SK-N-SH (cell line): Measurements from ENCODE around the gene CETP. TPM values are rescaled to one million over a fixed set of nuclear protein-coding genes. Genes with fewer than 3 reads are reported as not detected.

Source experiments
- CTCF ChIA-PET: fragments of 300-600, 350-600 bp; formaldehyde crosslinking; extraction: SDS; loops from one replicate; lab custom pipeline; 2021; lab: Yijun Ruan, JAX
- POLR2A ChIA-PET: fragments of 350-600 bp; sonication (Branson Sonifier 250); formaldehyde crosslinking; extraction: SDS; loops from one replicate; lab custom pipeline; 2020; ENCODE audit warnings: antibody characterized with exemption, inconsistent platforms; lab: Yijun Ruan, JAX
- DNase-seq: peaks from one replicate; pipeline ENCODE4 v3.0.0; 2012
- H2AFZ ChIP-seq: fragments of 200-600 bp; sonication (generic); 2 replicates; pipeline ENCODE4 v1.8.1; 2016; ENCODE audit warnings: antibody characterized with exemption, mild to moderate bottlenecking, low read depth
- H3F3A ChIP-seq: fragments of 200-600 bp; sonication (generic); replicated peaks from 2 replicates; pipeline ENCODE3; 2016; ENCODE audit warnings: antibody characterized with exemption, mild to moderate bottlenecking; ENCODE audit not compliant: insufficient read depth
- H3K27ac ChIP-seq, 2 experiments: fragments of 200-500 bp in 1 of 2; fragments of 200-600 bp in 1 of 2; sonication (Bioruptor generic) in 1 of 2; sonication (generic), shearing (Covaris generic) in 1 of 2; 2 replicates each; pipeline versions ENCODE4 v1.5.1 to v1.6.1; 2014 to 2016; ENCODE audit warnings: low read depth in 2 of 2, inconsistent platforms in 1 of 2, low read length in 1 of 2, mild to moderate bottlenecking in 1 of 2, mixed read lengths in 1 of 2
- H3K27me3 ChIP-seq: fragments of 200-600 bp; sonication (generic), shearing (Covaris generic); 2 replicates; pipeline ENCODE4 v1.6.1; 2016; ENCODE audit warnings: mixed run types; ENCODE audit not compliant: insufficient read depth
- H3K36me3 ChIP-seq, 2 experiments: fragments of 200-500 bp in 1 of 2; fragments of 200-600 bp in 1 of 2; sonication (Bioruptor generic) in 1 of 2; sonication (generic) in 1 of 2; replicated peaks in 1 of 2; 2 replicates each; pipeline versions ENCODE3 to v1.5.1; 2014 to 2016; ENCODE audit warnings: low read length in 1 of 2, mild to moderate bottlenecking in 1 of 2; ENCODE audit not compliant: insufficient read depth in 2 of 2, control insufficient read depth in 1 of 2
- H3K4me1 ChIP-seq, 2 experiments: fragments of 200-500 bp in 1 of 2; fragments of 200-600 bp in 1 of 2; sonication (Bioruptor generic) in 1 of 2; sonication (generic), shearing (Covaris generic) in 1 of 2; 2 replicates each; pipeline versions ENCODE4 v1.5.1 to v1.6.1; 2014 to 2016; ENCODE audit warnings: low read depth in 1 of 2, low read length in 1 of 2, mixed run types in 1 of 2; ENCODE audit not compliant: insufficient read depth in 2 of 2, control insufficient read depth in 1 of 2
- H3K4me2 ChIP-seq: fragments of 200-600 bp; sonication (generic), shearing (Covaris generic); 2 replicates; pipeline ENCODE4 v1.6.1; 2017; ENCODE audit warnings: mixed run types
- H3K4me3 ChIP-seq, 2 experiments: fragments of 200-500 bp in 1 of 2; fragments of 200-600 bp in 1 of 2; sonication (Bioruptor generic) in 1 of 2; sonication (generic), shearing (Covaris generic) in 1 of 2; 2 replicates each; pipeline versions ENCODE4 v1.5.1 to v1.8.1; 2014 to 2016; ENCODE audit warnings: low read depth in 2 of 2, inconsistent platforms in 1 of 2, low read length in 1 of 2, mild to moderate bottlenecking in 1 of 2, mixed read lengths in 1 of 2, moderate library complexity in 1 of 2
- H3K79me2 ChIP-seq: fragments of 200-600 bp; sonication (generic); 2 replicates; pipeline ENCODE4 v1.8.1; 2017; ENCODE audit warnings: mild to moderate bottlenecking; ENCODE audit not compliant: insufficient read depth
- H3K9ac ChIP-seq: fragments of 200-600 bp; sonication (generic); 2 replicates; pipeline ENCODE4 v1.6.1; 2017; ENCODE audit warnings: mixed run types
- H3K9me2 ChIP-seq: fragments of 200-600 bp; sonication (generic); 2 replicates; pipeline ENCODE4 v1.6.1; 2017; ENCODE audit warnings: mixed run types
- H3K9me3 ChIP-seq: fragments of 200-600 bp; sonication (generic); 2 replicates; pipeline ENCODE4 v1.6.1; 2017; ENCODE audit warnings: mixed run types, mild to moderate bottlenecking, moderate library complexity
- H4K20me1 ChIP-seq: fragments of 200-600 bp; sonication (generic); 2 replicates; pipeline ENCODE4 v1.6.1; 2017; ENCODE audit warnings: mild to moderate bottlenecking, mixed run types; ENCODE audit not compliant: insufficient read depth
- ELF1 ChIP-seq: IDR thresholded peaks from 2 replicates; pipeline ENCODE4 v1.4.0; 2012
- FOXJ3 ChIP-seq: sonication (generic); formaldehyde crosslinking; IDR thresholded peaks from 2 replicates; pipeline ENCODE4 v1.5.1; 2020; ENCODE audit warnings: mild to moderate bottlenecking, missing genetic modification reagents
- FOXM1 ChIP-seq: IDR thresholded peaks from 2 replicates; pipeline ENCODE4 v1.4.0; 2012; ENCODE audit warnings: low read depth, mild to moderate bottlenecking
- GATA2 ChIP-seq: sonication (generic); formaldehyde crosslinking; IDR thresholded peaks from 2 replicates; pipeline ENCODE4 v1.5.0; 2020; ENCODE audit warnings: mild to moderate bottlenecking, missing genetic modification reagents
- IRF3 ChIP-seq: fragments of 150-350 bp; IDR thresholded peaks from 2 replicates; pipeline ENCODE4 v1.6.1; 2016; ENCODE audit warnings: mild to moderate bottlenecking, low read depth, low read length
- JUND ChIP-seq: IDR thresholded peaks from 2 replicates; pipeline ENCODE4 v1.4.0; 2012
- MEF2A ChIP-seq: IDR thresholded peaks from 2 replicates; pipeline ENCODE4 v1.4.0; 2012; ENCODE audit warnings: low read depth, borderline replicate concordance
- MXI1 ChIP-seq: IDR thresholded peaks from 2 replicates; pipeline ENCODE4 v1.6.1; 2012; ENCODE audit warnings: mild to moderate bottlenecking, low read depth, low read length, improper control_type of control experiment
- NFIC ChIP-seq: IDR thresholded peaks from 2 replicates; pipeline ENCODE4 v1.4.0; 2012; ENCODE audit warnings: borderline replicate concordance
- PBX3 ChIP-seq: IDR thresholded peaks from 2 replicates; pipeline ENCODE4; 2012
- POLR2AphosphoS5 ChIP-seq: IDR thresholded peaks from 2 replicates; pipeline ENCODE4 v1.6.1; 2012; ENCODE audit warnings: low read depth, low read length
- RAD21 ChIP-seq: IDR thresholded peaks from 2 replicates; pipeline ENCODE4 v1.6.1; 2012; ENCODE audit warnings: mild to moderate bottlenecking, low read length
- RCOR1 ChIP-seq: fragments of 150-350 bp; IDR thresholded peaks from 2 replicates; pipeline ENCODE4 v1.6.1; 2017; ENCODE audit warnings: antibody characterized with exemption, low read length
- RXRA ChIP-seq: IDR thresholded peaks from 2 replicates; pipeline ENCODE4 v1.4.0; 2012; ENCODE audit warnings: low read depth, mild to moderate bottlenecking, borderline replicate concordance
- SIN3A ChIP-seq: IDR thresholded peaks from 2 replicates; pipeline ENCODE4 v1.6.1; 2012; ENCODE audit warnings: low read depth, mild to moderate bottlenecking, low read length, moderate library complexity, borderline replicate concordance
- SMC3 ChIP-seq: IDR thresholded peaks from 2 replicates; pipeline ENCODE4 v1.6.1; 2012; ENCODE audit warnings: low read depth, low read length, improper control_type of control experiment
- TAF1 ChIP-seq: IDR thresholded peaks from 2 replicates; pipeline ENCODE4 v1.6.1; 2012; ENCODE audit warnings: low read depth, mild to moderate bottlenecking, low read length, moderate library complexity, borderline replicate concordance
- TEAD4 ChIP-seq: IDR thresholded peaks from 2 replicates; pipeline ENCODE4 v1.4.0; 2012; ENCODE audit warnings: mild to moderate bottlenecking, borderline replicate concordance; ENCODE audit not compliant: insufficient read depth
- ZBTB33 ChIP-seq: IDR thresholded peaks from 2 replicates; pipeline ENCODE4 v1.4.0; 2012; ENCODE audit warnings: low read depth, borderline replicate concordance
- WGBS: methylation state at CpG from one replicate; pipeline ENCODE4 v1.1.6; 2017; ENCODE audit warnings: low lambda C conversion rate; 5-methylcytosine and 5-hydroxymethylcytosine counted together
- polyA plus RNA-seq, 3 experiments: library from polyadenylated mRNA; depleted of rRNA; stranded (reverse); fragments of >200 nt; gene quantifications; 2 replicates each; pipeline ENCODE4 v1.2.3, GENCODE V29; 2012

CETP gene
- polyA plus RNA-seq, 1 of the 3 experiments (the other 2 are of a cell fraction), result not detected

- Histone ChIP-seq H3K9me2 (no peaks in the 10 kb centered on the region), H4K20me1 (no peaks in the 10 kb centered on the region), H3K36me3 (no peaks in the 10 kb centered on the region), H3K79me2 (no peaks in the 10 kb centered on the region), H2AFZ (no peak overlapping the region), H3K27ac (no peak overlapping the region), H3K9me3 (no peaks in the 10 kb centered on the region)
- CTCF ChIA-PET, result interaction anchor here (1.0 to 1.7 kb wide), 3 partner anchors 30 to 33 kb away, joined by 3 to 5 read pairs (median 4); partner anchors contain the start of gene CETP
- POLR2A ChIA-PET, result no interaction called here
- TF ChIP-seq JUND (no peak), TAF1 (no peak), FOXM1 (no peak), NFIC (no peak)
- TF ChIP-seq, all 33 proteins: peak for 0
- H3K27me3 ChIP-seq, result no peaks in the 10 kb centered on the region
- no peak for DNase-seq
- H3K9ac ChIP-seq, result no peak overlapping the region
- H3K4me1 ChIP-seq, result peaks cover 2 to 9% of the 10 kb centered on the region in 2 experiments; a peak in 3 of 4 replicates
- H3K4me2 ChIP-seq, result no peak overlapping the region
- peaks cover 4% of the 10 kb centered on the region for H3F3A ChIP-seq
- WGBS, result 80% methylated on average over 11 of the region's 12 CpGs
- no peak overlapping the region for H3K4me3 ChIP-seq
Observed at GRCh38 chr16:56995136-56995805, 33.5 kb downstream of the CETP start.

- Histone ChIP-seq H3K79me2 (no peaks in the 10 kb centered on the region), H3K27me3 (no peaks in the 10 kb centered on the region), H3K4me3 (no peak overlapping the region), H3K4me1 (peaks cover 0 to 12% of the 10 kb centered on the region in 2 experiments; a peak in 2 of 4 replicates), H3K4me2 (no peak overlapping the region), H2AFZ (no peak overlapping the region), H3K9me3 (no peaks in the 10 kb centered on the region), H3K9ac (no peak overlapping the region), H3F3A (peaks cover 4% of the 10 kb centered on the region), H3K27ac (no peak overlapping the region), H3K9me2 (no peaks in the 10 kb centered on the region), H4K20me1 (no peaks in the 10 kb centered on the region), H3K36me3 (no peaks in the 10 kb centered on the region)
- DNase-seq, result no peak
- POLR2A ChIA-PET, result no interaction called here
- CTCF ChIA-PET, result no interaction called here
- TF ChIP-seq MEF2A (no peak), TAF1 (no peak), PBX3 (no peak), FOXJ3 (CRISPR knock-in tag) (no peak), JUND (no peak), RXRA (no peak), SMC3 (no peak), GATA2 (CRISPR knock-in tag) (no peak), ELF1 (no peak), TEAD4 (no peak), RAD21 (no peak), ZBTB33 (no peak), POLR2AphosphoS5 (no peak), MXI1 (no peak), RCOR1 (no peak), NFIC (no peak), IRF3 (no peak), SIN3A (no peak)
- 84% methylated on average over 5 of the region's 5 CpGs for WGBS
Observed at GRCh38 chr16:56997264-56997663, 35.5 kb downstream of the CETP start.
